ENCODE data around the gene FAM221A.
"Not testable (repeated sequence)": the region's sequence is repeated elsewhere in the genome, so short reads cannot be mapped to it uniquely, and the experiment has no call there.

Gene FAM221A

DNA sequence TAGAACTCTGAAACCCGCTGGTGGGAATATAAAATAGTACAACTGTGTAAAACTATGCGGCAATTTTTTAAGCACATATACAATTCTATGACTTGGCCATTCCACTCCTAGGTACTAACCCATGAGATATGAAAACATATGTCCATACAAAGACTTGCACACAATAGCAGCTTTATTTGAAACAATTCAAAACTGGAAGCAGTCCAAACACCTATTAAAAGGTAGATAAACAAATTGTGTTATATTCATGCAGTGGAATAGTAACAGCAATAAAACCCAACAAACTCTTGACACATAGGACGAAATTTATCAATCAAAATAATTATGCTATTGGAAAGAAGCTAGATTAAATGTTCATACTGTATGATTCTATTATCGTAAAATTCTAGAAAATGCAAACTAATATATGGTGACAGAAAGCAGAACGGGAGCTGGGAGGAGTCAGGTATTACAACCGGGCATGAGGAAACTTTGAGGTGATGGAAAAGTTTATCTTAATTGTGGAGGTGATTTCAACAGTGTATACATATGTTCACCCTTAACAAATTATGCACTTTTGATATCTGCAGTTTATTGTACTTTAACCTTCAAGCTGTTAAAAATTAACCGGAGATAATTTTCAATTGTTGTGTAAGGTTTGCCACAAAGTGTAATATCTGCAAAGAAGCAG lies 29.2 kb downstream of the FAM221A start:
- no peak for DNase-seq

DNA sequence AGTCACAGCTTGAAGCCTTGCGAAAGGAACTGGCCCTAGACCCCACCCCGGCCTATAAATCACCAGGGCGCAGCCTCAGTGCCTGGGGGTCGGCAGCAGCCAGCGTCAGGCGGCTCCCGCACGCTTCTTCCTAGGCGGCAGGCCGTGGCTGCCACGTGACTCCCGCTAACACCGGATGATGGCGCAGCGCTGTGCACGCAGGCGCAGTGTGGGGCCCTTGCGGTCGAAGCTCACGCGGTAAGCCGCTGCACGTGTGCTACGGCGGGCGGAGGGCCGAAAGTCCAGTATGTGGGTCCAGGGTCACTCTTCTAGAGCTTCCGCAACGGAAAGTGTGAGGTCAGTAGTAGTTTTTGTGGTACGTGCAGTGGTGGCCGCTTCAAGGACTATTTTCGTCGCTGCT lies 30.0 kb downstream of the FAM221A start, which contains the start of gene STK31:
Gene STK31 (plus strand): TSS at position 220 of the 400 bp plus-strand sequence. CDS start 67 bp downstream, at position 287.
- DNase-seq = peak in 1 of 5 donors; percentile 1

DNA sequence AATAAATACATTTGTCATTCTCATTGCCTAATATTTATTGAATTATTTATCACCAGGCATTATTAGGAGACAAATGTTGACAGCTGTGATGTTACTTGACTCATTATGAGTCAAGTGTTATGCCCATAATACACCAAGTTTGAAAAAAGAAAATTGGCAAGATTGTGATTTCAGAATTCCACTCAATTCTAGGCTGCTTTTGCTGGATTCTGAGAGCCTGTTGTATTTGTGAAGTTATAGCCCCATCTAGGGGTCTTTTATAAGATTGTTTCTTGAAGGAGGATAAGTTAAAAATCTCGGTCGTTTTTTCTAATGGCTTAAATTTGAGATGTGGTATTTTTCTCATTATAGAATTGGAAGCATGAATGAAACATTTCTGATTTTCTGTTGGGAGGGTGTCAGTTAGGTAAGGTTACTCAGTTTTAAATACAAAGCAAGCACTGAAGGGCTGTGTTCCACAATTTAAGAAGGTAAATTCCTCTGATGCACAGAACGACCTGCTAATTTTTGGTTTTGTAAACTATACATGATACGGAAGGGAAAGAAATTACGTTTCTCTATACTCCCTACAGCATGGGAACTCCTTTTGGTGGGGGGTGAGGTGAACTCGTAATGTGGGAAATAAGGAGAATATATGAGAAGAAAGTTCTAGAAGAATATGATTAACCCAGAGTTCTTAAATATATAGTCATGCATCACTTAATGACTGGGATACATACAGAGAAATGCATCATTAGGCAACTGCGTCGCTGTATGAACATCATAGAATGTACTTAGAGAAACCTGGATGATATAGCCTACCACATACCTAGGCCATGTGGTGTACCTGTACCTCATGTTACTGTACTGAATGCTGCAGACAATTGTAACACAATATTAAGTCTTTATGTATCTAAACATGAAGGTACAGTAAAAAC lies 32.6 kb downstream of the FAM221A start:
- peak in 1 of 5 donors; percentile 20 for DNase-seq

DNA sequence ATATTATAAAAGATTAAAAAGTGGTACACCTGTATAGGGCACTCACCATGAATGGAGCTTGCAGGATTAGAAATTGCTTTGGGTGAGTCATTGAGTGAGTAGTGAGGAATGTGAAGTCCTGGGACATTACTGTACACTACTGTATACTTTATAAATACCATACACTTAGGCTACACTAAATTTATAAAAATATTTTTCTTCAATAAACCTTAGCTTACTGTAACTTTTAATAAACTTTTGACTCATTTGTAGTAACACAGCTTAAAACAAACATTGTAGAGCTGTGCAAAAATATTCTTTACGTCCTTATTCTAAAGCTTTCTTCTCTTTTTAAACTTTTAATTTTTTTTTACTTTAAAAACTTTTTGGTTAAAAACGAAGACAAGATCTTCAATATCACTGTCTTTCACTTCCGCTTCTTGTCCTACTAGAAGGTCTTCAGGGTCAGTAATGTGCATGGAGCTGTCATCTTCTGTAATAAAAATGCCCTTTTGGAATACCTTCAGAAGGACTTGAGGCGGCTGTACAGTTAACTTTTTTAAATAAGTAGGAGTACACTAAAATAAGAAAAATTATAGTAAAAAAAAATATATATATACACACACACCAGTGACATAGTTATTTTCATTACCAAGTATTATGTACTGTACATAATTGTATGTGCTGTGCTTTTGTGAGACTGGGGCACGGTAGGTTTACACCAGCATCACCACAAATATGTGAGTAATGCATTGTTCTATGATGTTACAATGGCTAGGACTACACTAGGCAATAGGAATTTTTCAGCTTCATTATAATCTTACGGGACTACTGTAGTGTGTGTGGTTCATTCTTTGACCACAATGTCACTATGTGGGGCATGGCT lies 33.5 kb downstream of the FAM221A start:
- DNase-seq = no peak

DNA sequence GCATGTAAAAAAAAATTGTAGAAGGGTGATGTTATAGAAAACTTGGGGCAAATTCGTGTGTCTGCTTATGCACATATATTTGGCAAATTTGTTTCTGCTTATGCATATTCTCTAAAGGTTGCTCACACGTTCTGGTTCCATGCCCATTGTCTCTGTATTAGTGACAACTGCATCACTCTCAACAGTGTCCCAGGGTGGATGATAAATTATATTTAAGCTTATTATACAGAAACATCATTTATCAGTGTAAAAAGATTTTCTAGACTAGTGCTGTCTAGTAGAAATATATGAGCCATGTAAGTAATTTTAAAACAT lies 34.1 kb downstream of the FAM221A start:
- no peak for DNase-seq

DNA sequence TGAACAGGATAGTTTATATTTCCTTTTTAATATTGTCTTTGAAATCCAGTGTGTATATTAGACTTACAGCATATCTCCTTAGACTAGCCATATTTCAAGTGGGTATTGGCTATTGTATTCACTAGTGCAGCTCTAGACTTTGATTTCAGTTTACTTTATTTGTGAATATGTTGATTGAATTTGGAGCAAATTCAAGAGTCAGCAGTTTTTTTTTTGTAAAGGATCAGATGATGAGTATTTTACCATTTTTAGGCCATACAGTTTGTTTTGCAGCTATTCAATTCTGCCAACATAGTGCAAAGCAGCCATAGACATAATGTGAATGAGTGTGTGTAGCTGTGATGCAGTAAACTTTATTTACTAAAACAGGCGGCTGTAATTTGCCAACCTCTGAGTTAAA lies 34.6 kb downstream of the FAM221A start:
- no peak for DNase-seq

DNA sequence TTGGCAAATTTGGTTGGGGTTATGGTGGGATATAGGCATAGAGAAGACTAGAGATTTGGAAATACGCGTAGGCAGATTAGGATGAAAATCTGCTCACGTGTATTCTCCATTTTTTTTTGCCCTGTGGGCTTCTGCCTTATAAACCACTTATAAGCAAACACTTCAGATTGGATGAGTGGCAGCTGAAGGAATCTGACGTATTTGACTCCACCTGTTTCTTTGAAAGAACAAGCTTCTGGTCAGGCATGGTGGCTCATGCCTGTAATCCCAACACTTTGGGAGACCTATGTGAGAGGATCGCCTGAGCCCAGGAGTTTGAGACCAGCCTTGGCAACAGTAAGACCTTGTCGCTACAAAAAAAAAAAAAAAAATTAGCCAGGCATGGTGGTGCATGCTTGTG lies 35.1 kb downstream of the FAM221A start:
- no peak for DNase-seq

DNA sequence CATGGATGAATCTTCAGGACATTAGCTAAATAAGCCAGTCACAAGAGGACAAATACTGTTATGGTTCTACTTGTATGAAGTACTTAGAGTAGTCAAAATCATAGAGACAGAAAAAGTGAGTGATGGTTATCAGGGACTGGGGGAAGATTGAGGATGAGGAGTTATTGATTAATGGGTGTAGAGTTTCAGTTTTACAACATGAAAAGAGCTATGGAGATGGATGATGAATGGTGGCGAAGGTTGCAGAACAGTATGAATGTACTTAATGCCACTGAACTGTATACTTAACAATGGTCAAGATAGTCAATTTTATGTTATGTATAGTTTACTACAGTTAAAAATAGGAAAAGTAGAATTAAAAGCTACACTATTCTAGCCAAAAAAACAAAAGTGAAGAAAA lies 37.8 kb downstream of the FAM221A start:
- no peak for DNase-seq

DNA sequence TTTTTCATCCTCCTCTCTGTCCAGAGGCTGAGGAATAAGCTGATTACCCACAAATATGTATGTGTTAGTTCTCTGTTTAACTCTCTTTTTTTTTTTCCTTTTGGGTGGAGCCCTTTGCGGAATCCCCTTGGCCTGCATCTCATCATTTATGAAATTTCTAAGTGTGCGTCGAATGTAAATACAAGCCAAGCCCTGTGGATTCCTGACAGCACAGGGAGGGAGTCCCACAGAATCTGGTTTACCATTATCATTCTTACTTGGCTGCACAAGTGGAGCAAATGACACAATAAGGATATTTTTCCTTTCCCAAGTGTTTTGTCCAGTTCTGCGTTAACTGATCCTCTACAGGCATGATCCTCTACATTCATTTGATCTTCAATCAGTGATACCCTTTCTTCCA lies 41.5 kb downstream of the FAM221A start:
- no peak for DNase-seq

DNA sequence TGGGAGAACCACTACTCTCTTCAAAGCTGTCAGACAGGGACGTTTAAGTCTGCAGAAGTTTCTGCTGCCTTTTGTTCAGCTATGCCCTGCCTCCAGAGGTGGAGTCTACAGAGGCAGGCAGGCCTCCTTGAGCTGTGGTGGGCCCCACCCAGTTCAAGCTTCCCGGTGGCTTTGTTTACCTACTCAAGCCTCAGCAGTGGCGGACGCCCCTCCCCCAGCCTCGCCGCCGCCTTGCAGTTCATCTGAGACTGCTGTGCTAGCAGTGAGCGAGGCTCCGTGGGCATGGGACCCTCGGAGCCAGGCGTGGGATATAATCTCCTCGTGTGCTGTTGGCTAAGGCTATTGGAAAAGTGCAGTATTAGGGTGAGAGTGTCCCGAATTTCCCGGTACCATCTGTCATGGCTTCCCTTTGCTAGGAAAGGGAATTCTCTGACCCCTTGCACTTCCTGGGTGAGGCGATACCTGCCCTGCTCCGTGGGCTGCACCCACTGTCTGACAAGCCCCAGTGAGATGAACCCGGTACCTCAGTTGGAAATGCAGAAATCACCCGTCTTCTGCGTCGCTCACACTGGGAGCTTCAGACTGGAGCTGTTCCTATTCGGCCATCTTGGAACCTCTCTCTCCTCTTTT lies 42.7 kb downstream of the FAM221A start:
- DNase-seq = not testable (repeated sequence)

DNA sequence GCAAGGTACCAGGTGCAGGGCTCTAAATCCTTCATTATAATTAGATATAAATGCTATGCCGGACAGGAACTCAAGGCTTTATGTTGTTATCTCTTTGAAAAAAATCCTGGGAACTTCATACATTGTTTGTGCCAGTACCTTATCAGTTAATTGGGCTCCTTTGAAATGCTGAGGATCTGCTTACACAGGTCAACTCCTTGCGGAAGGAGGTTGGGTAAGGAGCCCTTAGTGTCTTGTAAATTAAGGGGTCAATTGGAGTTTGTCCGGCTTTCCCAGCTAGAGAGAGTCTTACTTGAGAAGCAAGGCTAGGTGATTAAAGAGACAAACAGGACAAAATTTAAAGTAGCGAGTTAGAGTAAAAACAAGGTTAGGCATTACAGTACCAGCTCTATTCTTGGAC lies 44.1 kb downstream of the FAM221A start:
- DNase-seq = not testable (repeated sequence)

DNA sequence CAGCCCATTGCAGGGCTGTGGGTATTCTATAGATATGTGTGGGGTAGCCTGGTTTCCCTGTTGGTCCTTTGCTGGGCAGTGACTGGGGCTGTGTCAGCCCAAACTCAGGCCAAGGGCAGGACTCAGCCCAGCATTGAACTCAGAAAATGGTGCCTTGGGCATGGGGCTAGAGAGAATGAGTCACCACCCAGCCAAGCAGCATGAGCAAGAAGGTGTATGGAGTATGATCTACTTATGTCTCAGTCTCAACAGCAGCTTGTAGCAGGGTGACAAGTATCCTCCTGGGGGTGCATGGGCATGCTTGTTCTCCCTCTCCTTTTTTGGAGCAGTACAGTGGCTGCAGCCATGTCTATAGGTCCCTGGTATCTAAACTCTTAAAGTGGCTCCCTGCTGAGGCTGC lies 62.1 kb downstream of the FAM221A start:
- no peak for DNase-seq

DNA sequence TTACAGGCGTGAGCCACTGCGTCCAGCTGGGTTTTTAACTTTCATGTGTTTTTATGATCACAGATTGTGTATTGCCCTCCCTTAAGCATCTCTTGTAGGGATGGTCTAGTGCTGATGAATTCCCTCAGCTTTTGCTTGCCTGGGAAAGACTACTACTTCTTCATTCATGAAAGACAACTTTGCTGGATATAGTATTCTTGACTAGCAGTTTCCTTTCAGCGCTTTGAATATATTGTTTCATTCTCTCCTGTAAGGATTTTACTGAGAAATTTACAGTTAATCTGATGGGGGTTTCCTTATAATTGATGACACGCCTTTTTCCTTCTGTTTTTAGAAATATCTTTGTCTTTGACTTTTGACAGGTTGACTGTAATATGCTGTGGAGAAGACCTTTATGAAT lies 63.2 kb downstream of the FAM221A start:
- DNase-seq = no peak

DNA sequence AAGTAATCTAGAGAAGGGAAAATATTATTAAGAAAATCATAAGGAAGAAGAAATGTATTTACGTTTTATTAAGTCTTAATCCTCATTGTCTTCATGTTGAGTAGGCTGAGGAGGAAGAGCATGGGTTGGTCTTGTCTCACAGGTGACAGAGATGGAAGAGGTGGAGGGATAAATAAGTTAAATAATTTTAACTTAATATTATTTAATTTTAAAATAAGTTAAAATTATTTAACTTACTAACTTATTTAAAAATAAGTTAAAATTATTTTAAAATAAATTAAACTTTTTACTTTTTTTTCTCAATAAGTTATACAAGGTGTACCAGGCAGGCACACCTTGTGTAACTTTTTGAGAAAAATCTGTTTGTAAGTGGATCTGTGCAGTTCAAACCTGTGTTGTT lies 66.6 kb downstream of the FAM221A start:
- DNase-seq = no peak

DNA sequence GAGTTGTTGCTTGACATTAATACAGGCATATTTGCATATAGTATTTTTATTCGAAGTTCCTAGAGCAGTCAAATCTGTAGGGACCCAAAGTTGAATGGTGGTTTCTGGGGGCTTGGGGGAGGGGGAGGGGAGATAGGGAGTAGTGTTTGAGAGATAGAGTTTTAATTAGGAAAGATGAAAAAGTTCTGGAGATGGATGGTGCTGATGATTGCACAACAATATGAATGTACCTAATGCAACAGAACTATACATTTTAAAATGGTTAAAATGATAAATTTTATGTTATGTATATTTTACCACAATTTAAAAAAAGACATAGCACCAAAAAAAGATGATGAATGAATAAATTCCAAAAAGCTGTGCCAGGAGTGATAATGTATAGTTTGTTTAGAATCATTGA lies 71.9 kb downstream of the FAM221A start:
- no peak for DNase-seq

Measured in T-helper 1 cell (primary cell).